Measurements from ENCODE around the gene ZNF365. TPM values are rescaled to one million over a fixed set of nuclear protein-coding genes. Genes with fewer than 3 reads are reported as not detected.

Gene ZNF365
- total RNA-seq, 1 donor from 2014 or later = 22.0 TPM

Small RNA genes lying within 50 kb of the gene (small RNA-seq; reads per million reads assigned to genes)
- gene RN7SL591P = not detected

Other genes with a start within 250 kb of the ZNF365 start
- gene RTKN2, start 105.5 kb upstream of the ZNF365 start, total RNA-seq = 4.5 TPM